Retinal pigment epithelial cell (primary cell): Measurements from ENCODE around the gene GMPR2.

Experiments
- DNase-seq: peaks from one replicate; pipeline ENCODE4 v3.0.0-alpha.2; 2010; ENCODE audit warnings: low read depth
- H3K4me3 ChIP-seq: 2 replicates; pipeline ENCODE4 v1.5.1; 2011; ENCODE audit warnings: mild to moderate bottlenecking, low read length, control low read depth, moderate library complexity
- TF ChIP-seq, protein P1 (sequence below): conservative IDR thresholded peaks from 2 replicates; pipeline ENCODE4 v1.5.1; 2011; ENCODE audit warnings: low read depth, low read length, control low read depth, inconsistent platforms

GMPR2 gene

DNA sequence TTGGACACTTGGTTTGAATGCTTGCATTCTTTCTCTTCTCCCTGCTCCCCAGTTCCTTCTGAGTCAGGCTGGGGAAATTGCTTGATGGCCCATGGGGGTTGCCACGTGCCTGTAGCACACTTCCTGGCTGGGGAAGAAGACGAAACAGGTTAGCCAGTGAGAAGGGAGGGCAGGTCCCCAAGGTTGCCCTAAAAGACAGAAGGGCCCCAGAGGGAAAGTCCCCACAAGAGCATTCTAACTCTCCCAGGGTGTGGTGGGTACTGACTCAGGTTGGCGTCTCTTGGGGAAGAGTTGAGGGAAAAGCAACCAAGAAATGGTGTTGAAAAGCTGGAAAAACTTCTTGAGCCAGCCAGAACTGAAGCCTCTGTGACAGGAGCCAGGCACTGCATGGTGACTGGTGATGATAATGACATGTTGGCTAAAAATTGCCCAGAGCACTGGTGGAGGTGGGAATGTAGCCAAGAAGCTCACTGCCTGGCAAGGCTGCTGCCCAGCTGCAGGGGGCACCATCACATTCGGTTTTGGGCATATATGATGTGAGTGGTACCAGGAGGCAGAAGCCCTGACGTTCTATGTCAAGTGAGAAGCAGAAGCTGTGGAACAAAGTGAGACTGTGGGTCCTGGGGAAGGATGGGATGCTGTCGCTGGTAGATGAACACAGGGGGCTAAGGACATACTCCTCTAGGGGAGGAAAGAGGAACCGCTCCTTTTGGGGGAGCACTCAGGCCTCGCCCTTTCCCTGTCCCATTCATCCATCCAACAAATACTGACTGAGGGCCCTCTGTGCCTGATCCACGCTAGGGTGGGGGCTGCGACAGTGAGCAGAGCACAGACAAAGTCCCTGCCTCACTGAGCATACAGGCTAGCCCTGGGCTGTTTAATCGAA is 46.8 kb downstream of the GMPR2 start:
- TF ChIP-seq, protein P1, sequence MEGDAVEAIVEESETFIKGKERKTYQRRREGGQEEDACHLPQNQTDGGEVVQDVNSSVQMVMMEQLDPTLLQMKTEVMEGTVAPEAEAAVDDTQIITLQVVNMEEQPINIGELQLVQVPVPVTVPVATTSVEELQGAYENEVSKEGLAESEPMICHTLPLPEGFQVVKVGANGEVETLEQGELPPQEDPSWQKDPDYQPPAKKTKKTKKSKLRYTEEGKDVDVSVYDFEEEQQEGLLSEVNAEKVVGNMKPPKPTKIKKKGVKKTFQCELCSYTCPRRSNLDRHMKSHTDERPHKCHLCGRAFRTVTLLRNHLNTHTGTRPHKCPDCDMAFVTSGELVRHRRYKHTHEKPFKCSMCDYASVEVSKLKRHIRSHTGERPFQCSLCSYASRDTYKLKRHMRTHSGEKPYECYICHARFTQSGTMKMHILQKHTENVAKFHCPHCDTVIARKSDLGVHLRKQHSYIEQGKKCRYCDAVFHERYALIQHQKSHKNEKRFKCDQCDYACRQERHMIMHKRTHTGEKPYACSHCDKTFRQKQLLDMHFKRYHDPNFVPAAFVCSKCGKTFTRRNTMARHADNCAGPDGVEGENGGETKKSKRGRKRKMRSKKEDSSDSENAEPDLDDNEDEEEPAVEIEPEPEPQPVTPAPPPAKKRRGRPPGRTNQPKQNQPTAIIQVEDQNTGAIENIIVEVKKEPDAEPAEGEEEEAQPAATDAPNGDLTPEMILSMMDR = peak; percentile 49
- no peak for DNase-seq
- no peak overlapping the region for H3K4me3 ChIP-seq

DNA sequence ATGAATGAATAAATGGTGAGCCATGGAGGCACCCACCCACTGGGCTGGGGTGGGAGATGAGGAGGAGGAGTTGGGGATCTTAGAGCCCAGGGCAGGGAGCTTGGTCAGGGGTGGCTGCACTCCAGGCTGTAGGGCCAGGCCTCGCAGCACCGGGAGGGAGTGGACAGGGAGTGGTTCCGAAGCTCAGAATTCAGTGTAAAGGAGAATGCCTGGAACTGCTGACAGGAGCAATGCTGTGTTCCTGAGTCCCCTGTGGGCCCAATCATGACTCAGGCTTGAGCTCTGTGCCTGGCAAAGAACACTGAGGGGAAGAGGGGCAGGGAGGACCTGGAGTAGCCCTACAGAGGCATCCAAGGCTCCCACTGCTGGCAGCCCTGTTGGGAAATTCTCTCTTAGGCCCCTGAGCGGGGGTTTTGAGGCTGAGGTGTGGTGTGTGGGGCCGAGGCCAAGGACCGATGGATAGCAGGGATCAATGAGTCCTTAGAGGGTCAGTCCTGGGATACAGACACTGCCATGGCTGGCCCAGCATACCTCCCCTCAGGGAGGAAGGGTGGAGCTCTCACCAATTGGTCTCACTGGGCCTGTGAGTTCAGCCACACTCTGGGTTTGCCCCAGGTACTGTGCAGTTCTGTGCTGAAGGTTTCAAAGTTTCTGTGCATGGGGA is 48.2 kb downstream of the GMPR2 start:
- TF ChIP-seq, protein P1 = no peak
- DNase-seq = no peak
- H3K4me3 ChIP-seq = no peak overlapping the region

DNA sequence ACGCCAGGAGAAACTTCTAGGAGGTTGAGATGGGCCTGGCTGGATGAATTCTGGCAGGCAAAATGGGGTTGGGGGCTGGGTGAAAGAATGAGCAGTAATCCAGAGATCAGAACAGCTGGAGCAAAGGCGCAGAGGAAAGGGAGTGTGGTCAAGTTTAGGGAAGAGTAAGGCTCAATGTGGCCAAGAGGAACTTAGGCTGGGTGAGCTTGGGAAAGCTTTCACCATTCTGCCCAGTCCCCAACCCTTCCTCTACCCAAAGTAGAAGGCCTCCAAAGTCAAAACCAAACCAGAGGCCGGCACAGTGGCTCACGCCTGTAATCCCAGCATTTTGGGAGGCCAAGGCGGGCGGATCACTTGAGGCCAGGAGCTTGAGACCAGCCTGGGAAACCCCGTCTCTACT is 48.9 kb downstream of the GMPR2 start:
- no peak for DNase-seq
- TF ChIP-seq, protein P1 = no peak
- no peak overlapping the region for H3K4me3 ChIP-seq

DNA sequence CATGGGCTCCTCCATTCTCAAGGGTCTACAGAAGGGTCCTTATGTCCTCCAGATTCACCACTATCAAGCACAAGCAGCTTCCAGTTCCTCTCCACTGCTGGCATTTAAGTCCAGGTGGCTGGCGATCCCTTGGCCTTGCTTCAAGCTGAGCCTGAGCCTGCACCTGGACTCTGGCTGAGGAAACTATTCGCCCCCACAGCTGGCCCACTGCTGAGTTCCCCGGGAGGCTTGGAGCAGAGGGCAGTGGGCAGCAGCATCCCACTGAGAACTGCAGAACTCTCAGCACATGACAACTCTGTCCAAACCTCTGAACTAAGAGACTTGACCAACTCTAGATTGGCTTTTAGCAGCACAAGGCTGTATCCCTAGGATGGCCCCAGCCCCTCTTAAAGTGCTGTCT is 50.0 kb downstream of the GMPR2 start:
- TF ChIP-seq, protein P1 = no peak
- H3K4me3 ChIP-seq = no peak overlapping the region
- no peak for DNase-seq

DNA sequence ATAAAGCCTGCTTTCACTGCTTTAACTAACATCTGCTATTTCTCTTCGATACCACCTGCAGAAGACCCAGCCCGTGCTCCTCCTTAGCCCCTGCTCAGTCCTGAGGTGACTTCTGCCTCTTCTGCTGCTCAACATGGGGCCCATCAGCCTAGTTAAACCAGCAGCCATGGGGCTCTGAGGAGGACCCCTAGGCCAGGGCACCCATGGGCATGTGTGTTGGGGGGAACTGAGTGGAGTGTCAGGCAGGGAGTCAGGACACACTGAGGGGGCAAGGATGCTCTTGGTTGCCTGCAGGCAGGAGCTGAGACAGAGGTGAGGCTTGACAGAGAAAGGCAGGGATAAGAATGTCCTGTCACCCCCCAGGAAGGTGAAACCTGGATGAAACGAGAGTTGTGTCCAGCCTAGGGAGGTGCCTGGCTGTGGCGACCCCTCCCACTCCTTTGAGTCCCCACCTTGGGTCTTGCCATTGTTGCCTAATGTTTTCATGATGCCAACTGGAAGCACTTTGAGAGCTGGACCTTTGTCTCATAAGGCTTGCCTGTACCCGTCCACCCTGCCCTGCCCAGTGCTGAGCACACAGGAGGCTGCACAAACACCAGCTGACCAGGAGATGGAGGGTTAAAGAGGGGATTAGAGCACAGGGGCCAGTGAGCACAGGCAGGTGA is 51.2 kb downstream of the GMPR2 start:
- H3K4me3 ChIP-seq = no peak overlapping the region
- TF ChIP-seq, protein P1 = no peak
- no peak for DNase-seq

DNA sequence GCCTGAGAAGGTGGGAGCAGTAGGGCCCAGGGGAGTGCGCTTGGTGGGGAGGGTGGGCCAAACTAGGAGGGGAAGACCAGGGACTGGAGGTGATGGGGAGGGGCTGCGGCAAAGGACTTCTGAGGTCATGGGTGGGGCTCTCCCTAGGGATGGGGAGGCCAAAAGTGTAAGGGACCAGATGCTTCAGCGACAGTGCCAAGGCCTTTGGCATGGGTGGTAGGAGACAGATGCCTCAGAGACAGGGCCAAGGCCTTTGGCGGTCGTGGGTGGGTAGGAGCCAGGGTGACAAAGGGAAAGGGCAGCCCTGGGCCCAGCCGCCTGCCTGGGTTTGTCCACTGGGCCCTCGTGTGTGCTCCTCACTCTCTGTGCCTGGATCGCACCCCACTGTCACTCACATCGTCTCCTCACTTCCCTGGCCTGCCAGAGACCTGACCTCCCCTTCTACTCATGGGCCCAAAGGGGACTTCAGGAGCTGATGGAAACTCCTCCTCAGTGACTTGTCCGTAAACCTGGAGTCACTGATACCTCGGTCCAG is 51.8 kb downstream of the GMPR2 start:
- DNase-seq = no peak
- TF ChIP-seq, protein P1 = no peak
- no peak overlapping the region for H3K4me3 ChIP-seq
